Esophagus (tissue), 2 donors: ENCODE measurements around the gene CDCA4. TPM values are rescaled to one million over a fixed set of nuclear protein-coding genes. Genes with fewer than 3 reads are reported as not detected.

Experiments
- H3K27ac ChIP-seq, 2 donors: one replicate each; pipeline ENCODE4 v1.5.1; 2013; ENCODE audit warnings: low read depth in 2 of 2, mild to moderate bottlenecking in 2 of 2, inconsistent platforms in 1 of 2, low read length in 1 of 2, moderate library complexity in 1 of 2
- H3K27me3 ChIP-seq, 2 donors: one replicate each; pipeline ENCODE4 v1.6.1; 2013; ENCODE audit warnings: low read length in 2 of 2, control low read depth in 1 of 2, mild to moderate bottlenecking in 1 of 2; ENCODE audit not compliant: insufficient read depth in 2 of 2, control insufficient read depth in 1 of 2
- H3K36me3 ChIP-seq, 2 donors: one replicate each; pipeline ENCODE4 v1.6.1; 2013; ENCODE audit warnings: low read length in 1 of 2; ENCODE audit not compliant: control insufficient read depth in 2 of 2, insufficient read depth in 2 of 2
- H3K4me1 ChIP-seq, 2 donors: one replicate each; pipeline ENCODE4 v1.6.1; 2013; ENCODE audit warnings: low read length in 1 of 2; ENCODE audit not compliant: control insufficient read depth in 2 of 2, insufficient read depth in 2 of 2
- H3K4me3 ChIP-seq, 2 donors: one replicate each; pipeline ENCODE4 v1.5.1; 2013; ENCODE audit warnings: low read length in 2 of 2, mild to moderate bottlenecking in 2 of 2, low read depth in 1 of 2, moderate library complexity in 1 of 2
- H3K9me3 ChIP-seq, 2 donors: one replicate each; pipeline ENCODE4 v1.6.1; 2013; ENCODE audit warnings: mild to moderate bottlenecking in 2 of 2, low read depth in 1 of 2, low read length in 1 of 2, moderate library complexity in 1 of 2; ENCODE audit not compliant: control insufficient read depth in 2 of 2, insufficient read depth in 1 of 2
- WGBS, 2 donors: extraction: QIAGEN DNeasy Blood & Tissue Kit; methylation state at CpG; one replicate each; pipeline ENCODE4 v1.1.7; 2013; 5-methylcytosine and 5-hydroxymethylcytosine counted together
- polyA plus RNA-seq, 2 donors: library from polyadenylated mRNA; stranded (reverse); fragments of 200-250 nt; gene quantifications; one replicate each; pipeline ENCODE4 v1.2.3, GENCODE V29; 2013
- donor health status: healthy with polysubstance abuse.
- donor health status: Bipolar disorder and iron deficiency.

Gene CDCA4
- polyA plus RNA-seq, 2 donors, result 23.5 to 24.7 TPM

DNA sequence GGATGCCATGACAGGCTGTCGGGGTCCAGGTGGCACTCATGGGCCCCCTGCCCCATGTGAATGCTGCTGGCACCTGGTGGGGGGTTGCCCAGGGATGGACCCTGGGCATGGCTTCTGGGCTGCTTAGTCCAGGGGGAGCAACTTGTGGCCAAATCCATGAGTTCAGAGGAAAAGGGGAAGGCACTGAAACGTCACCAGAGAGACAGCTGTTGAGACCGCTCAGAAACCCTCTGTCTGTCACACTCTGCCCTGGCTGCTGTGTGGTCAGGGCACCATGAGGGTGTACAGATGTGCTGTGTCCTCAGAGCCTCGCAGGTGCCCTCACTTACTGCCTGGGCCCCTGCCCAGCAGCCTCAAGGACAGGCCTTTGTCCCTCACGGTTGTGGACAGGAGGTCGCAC is 25.9 kb downstream of the CDCA4 start:
- H3K4me1 ChIP-seq, result peaks cover 0 to 6% of the 10 kb centered on the region in 2 donors
- H3K36me3 ChIP-seq, result peaks cover 8 to 28% of the 10 kb centered on the region in 2 donors
- WGBS, 2 donors, result 79 to 90% methylated on average over 6 of the region's 6 CpGs
- no peak overlapping the region for H3K27ac ChIP-seq
- no peak overlapping the region for H3K4me3 ChIP-seq
- H3K27me3 ChIP-seq, result no peaks in the 10 kb centered on the region
- H3K9me3 ChIP-seq, result peaks cover 0 to 3% of the 10 kb centered on the region in 2 donors

- peaks cover 8 to 33% of the 10 kb centered on the region in 2 donors for H3K36me3 ChIP-seq
- H3K9me3 ChIP-seq, result no peaks in the 10 kb centered on the region
- peaks cover 0 to 4% of the 10 kb centered on the region in 2 donors for H3K4me1 ChIP-seq
- 85% methylated on average over 22 of the region's 22 CpGs for WGBS, 2 donors
- no peak overlapping the region for H3K4me3 ChIP-seq
- no peak overlapping the region for H3K27ac ChIP-seq
- H3K27me3 ChIP-seq, result no peaks in the 10 kb centered on the region
These were observed 26.9 kb downstream of the CDCA4 start for GRCh38 chr14:104993808-104994591.

DNA sequence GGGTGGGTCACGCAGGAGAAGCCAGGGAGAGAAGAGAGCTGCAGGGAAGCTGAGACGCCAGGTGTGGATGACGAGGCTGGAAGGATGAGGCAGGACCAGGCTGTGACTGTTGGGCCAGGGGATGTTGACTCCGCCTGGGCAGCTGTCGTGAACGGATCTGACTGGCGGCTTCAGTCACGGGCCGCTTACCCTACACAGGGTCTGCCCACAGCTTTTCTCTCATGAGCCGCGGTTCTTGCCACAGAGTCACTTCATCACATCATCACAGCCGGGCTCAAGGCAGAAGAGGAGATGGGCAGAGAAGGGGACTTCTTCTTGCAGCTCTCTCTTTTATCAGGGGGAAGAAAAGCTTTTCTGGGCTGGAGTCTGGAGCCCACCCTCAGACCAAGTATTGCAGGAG is 27.6 kb downstream of the CDCA4 start:
- no peaks in the 10 kb centered on the region for H3K9me3 ChIP-seq
- no peaks in the 10 kb centered on the region for H3K4me1 ChIP-seq
- 92 to 95% methylated on average over 12 of the region's 12 CpGs for WGBS, 2 donors
- no peaks in the 10 kb centered on the region for H3K27me3 ChIP-seq
- H3K4me3 ChIP-seq, result no peak overlapping the region
- peaks cover 8 to 33% of the 10 kb centered on the region in 2 donors for H3K36me3 ChIP-seq
- H3K27ac ChIP-seq, result no peak overlapping the region

- Histone ChIP-seq H3K27me3 (no peaks in the 10 kb centered on the region), H3K9me3 (no peaks in the 10 kb centered on the region), H3K36me3 (peaks cover 8 to 33% of the 10 kb centered on the region in 2 donors), H3K4me1 (no peaks in the 10 kb centered on the region), H3K27ac (no peak overlapping the region), H3K4me3 (no peak overlapping the region)
- 94 to 96% methylated on average over 11 of the region's 11 CpGs for WGBS, 2 donors
These were observed 28.4 kb downstream of the CDCA4 start for GRCh38 chr14:104992501-104992900.

DNA sequence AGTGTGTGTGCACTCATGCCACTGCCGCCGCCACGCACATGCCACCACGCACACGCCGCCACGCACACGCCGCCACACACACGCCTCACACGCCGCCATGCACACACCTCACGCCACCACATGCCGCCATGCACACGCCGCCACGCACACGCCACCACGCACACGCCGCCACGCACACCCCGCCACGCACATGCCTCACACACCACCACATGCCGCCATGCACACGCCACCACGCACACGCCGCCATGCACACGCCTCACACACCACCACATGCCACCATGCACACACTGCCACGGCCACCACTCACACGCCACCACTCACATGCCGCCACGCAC is 29.0 kb downstream of the CDCA4 start:
- Histone ChIP-seq H3K4me3 (no peak overlapping the region), H3K4me1 (no peaks in the 10 kb centered on the region)
- WGBS, 2 donors, result 98% methylated on average over 33 to 34 of the region's 34 CpGs

GRCh38 chr14:104989951-104990303 is 31.0 kb downstream of the CDCA4 start:
- Histone ChIP-seq H3K4me3 (no peak overlapping the region), H3K4me1 (peaks cover 9 to 10% of the 10 kb centered on the region in 2 donors), H3K27me3 (no peaks in the 10 kb centered on the region), H3K36me3 (peaks cover under 1 to 21% of the 10 kb centered on the region in 2 donors), H3K27ac (no peak overlapping the region), H3K9me3 (no peaks in the 10 kb centered on the region)
- 88 to 90% methylated on average over 7 of the region's 7 CpGs for WGBS, 2 donors

More for the DNA sequence above, 29.0 kb downstream of the CDCA4 start:
- peaks cover 8 to 33% of the 10 kb centered on the region in 2 donors for H3K36me3 ChIP-seq
- no peaks in the 10 kb centered on the region for H3K9me3 ChIP-seq
- no peak overlapping the region for H3K27ac ChIP-seq
- H3K27me3 ChIP-seq, result no peaks in the 10 kb centered on the region

GRCh38 chr14:104989236-104989950 is 31.5 kb downstream of the CDCA4 start:
- no peaks in the 10 kb centered on the region for H3K27me3 ChIP-seq
- no peaks in the 10 kb centered on the region for H3K9me3 ChIP-seq
- no peak overlapping the region for H3K27ac ChIP-seq
- 89% methylated on average over 16 of the region's 16 CpGs for WGBS, 2 donors
- peaks cover 0 to 21% of the 10 kb centered on the region in 2 donors for H3K36me3 ChIP-seq
- no peak overlapping the region for H3K4me3 ChIP-seq
- H3K4me1 ChIP-seq, result peaks cover 9 to 11% of the 10 kb centered on the region in 2 donors

DNA sequence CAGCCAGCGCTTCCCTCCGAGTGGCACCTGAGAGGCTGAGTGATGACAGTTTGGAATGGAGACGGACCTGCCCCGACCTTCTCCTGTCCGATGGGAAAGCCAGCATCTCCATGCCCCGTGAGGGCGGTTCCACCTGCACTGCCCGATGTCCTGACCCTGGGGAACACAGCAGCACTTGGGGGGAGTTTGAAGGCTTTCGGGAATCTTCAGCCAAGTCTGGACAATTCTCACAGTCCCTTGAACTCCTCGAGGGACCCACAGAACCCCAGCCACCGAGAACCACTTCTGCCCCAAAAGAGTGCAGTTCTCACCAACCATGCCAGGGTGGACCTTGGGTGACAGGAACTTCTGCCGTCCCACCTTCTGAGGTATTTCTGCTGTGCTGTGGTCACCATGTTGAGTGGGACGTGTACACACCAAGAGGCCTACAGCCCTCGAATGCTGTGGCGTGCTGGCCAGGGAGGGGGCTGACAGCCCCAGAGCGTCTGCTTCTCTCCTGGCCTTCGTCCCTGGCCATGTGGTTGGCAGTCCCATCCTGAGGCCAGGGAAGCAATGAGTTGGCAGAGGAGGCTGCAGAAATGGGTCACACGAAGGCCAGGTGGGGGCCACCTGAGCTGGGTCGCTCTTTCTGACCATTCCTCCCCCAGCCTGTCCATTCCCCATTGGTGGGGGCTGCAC is 34.3 kb downstream of the CDCA4 start:
- no peak overlapping the region for H3K27ac ChIP-seq
- H3K27me3 ChIP-seq, result no peaks in the 10 kb centered on the region
- H3K4me3 ChIP-seq, result peak overlapping the region; percentile 76 to 81
- H3K4me1 ChIP-seq, result peaks cover 9 to 15% of the 10 kb centered on the region in 2 donors
- no peaks in the 10 kb centered on the region for H3K9me3 ChIP-seq
- H3K36me3 ChIP-seq, result peaks cover 0 to 7% of the 10 kb centered on the region in 2 donors
- 48 to 58% methylated on average over 19 of the region's 19 CpGs for WGBS, 2 donors

- peak within 1 kb of the TSS; percentile 76 to 81 for H3K4me3 ChIP-seq
- H3K27ac ChIP-seq, result peak within 1 kb of the TSS; percentile 72 to 73
- peaks cover 9 to 15% of the 10 kb centered on the region in 2 donors for H3K4me1 ChIP-seq
- peaks cover 0 to 6% of the 10 kb centered on the region in 2 donors for H3K36me3 ChIP-seq
- H3K9me3 ChIP-seq, result no peaks in the 10 kb centered on the region
- no peaks in the 10 kb centered on the region for H3K27me3 ChIP-seq
- WGBS, 2 donors, result 2% methylated on average over 52 to 77 of the region's 77 CpGs
These were observed 35.0 kb downstream of the CDCA4 start, which contains the start of gene CLBA1 for GRCh38 chr14:104985675-104986486. Gene CLBA1 (plus strand): TSS chr14:104985788. CDS start chr14:104986432, 644 bp downstream.
